ENCODE data around the gene ANKS1A. TPM values are rescaled to one million over a fixed set of nuclear protein-coding genes. Genes with fewer than 3 reads are reported as not detected.

ANKS1A gene
- total RNA-seq, 1 experiment from 2014 or later = 26.5 TPM

DNA sequence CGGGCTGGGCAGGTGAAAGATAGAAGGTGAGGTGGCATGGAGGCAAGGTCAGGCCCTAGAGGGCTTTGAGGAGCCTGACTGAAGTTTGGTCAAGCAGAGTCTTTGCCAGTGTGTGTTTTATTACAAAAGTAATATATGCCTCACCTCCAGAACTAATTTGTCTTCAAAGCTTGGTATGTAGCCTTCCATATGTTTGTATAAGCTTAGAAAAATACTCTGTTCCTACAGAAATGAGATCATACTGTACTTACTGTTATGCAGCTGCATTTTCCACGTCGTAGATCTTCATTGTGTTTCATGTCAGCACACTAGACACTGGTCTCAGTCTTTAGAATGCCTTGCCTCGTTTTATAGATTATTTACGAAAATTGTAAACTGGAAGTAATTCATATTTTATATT is 61.8 kb downstream of the ANKS1A start:
- Histone ChIP-seq H2BK120ac (ENCODE audit: low read depth, low read length, poor library complexity, severe bottlenecking) (no peak overlapping the region), H4K20me1 (ENCODE audit: control insufficient read depth, insufficient read depth, insufficient read length) (no peaks in the 10 kb centered on the region), H4K91ac (ENCODE audit: insufficient read length, low read depth, low read length) (no peak overlapping the region), H3K23me2 (ENCODE audit: insufficient read length, low read depth, low read length, poor library complexity, severe bottlenecking) (no peaks in the 10 kb centered on the region), H2BK20ac (ENCODE audit: low read depth, low read length, poor library complexity, severe bottlenecking) (no peak overlapping the region), H3K9ac (ENCODE audit: extremely low read depth, insufficient read length, low read length) (no peak overlapping the region), H4K8ac (replicated peaks; ENCODE audit: insufficient read length, low read depth, low read length) (no peak overlapping the region), H3K56ac (ENCODE audit: insufficient read length, low read depth, low read length) (no peak overlapping the region), H3K23ac (ENCODE audit: insufficient read length, low read depth, low read length) (no peak overlapping the region), H2AK5ac (ENCODE audit: insufficient read length, low read length) (no peak overlapping the region), H3K27ac (ENCODE audit: insufficient read length, low read depth, low read length) (no peak overlapping the region), H2BK12ac (ENCODE audit: insufficient read length, low read depth, low read length) (no peak overlapping the region), H3K18ac (ENCODE audit: insufficient read length, low read depth, low read length) (no peak overlapping the region), H4K5ac (ENCODE audit: insufficient read length, low read depth, low read length) (no peak overlapping the region), H3K4ac (ENCODE audit: low read depth, low read length) (no peak overlapping the region), H3K27me3 (ENCODE audit: insufficient read depth, low read length) (no peaks in the 10 kb centered on the region), H3T11ph (ENCODE audit: low read length) (no peak overlapping the region), H3K4me2 (ENCODE audit: insufficient read depth, insufficient read length, low read length) (no peak overlapping the region), H2BK5ac (ENCODE audit: insufficient read length, low read length) (no peak overlapping the region), H2AFZ (ENCODE audit: low read length) (no peak overlapping the region), H2BK15ac (ENCODE audit: low read depth, low read length) (no peak overlapping the region), H3K79me2 (ENCODE audit: insufficient read depth, low read length) (0 out of 2 replicates have a peak, but pooled peaks cover 1% of the 10 kb centered on the region), H3K79me1 (ENCODE audit: insufficient read depth, low read depth, low read length, poor library complexity, severe bottlenecking) (peaks cover 7% of the 10 kb centered on the region), H3K4me1 (ENCODE audit: insufficient read depth, low read length) (no peaks in the 10 kb centered on the region; the same call in 1 of the 2 replicates), H3K14ac (ENCODE audit: insufficient read depth, low read length) (no peak overlapping the region), H3K9me3 (ENCODE audit: control insufficient read depth, low read depth, low read length) (no peaks in the 10 kb centered on the region)
- no peaks in the 10 kb centered on the region for H3K27me3 Mint-ChIP-seq (ENCODE audit: low read depth)
- no peak for DNase-seq
- WGBS (ENCODE audit: extremely low coverage, insufficient read length, low lambda C conversion rate) = no CpG with 5 or more reads among the region's 5 CpGs
- TF ChIP-seq CTCF (conservative IDR thresholded peaks at IDR 0.05) = no peak
- no peak overlapping the region for H3K27ac Mint-ChIP-seq
- no peaks in the 10 kb centered on the region for H3K36me3 Mint-ChIP-seq (ENCODE audit: insufficient read depth in 1 of 3, low read depth in 3 of 3)
- no peak overlapping the region for H3K4me3 Mint-ChIP-seq
- H3K9me3 Mint-ChIP-seq = no peaks in the 10 kb centered on the region
- peaks cover 13 to 24% of the 10 kb centered on the region in 2 experiments for H3K4me1 Mint-ChIP-seq

Data from H9 (cell line).